ENCODE measurements around the gene SLC10A7. TPM values are rescaled to one million over a fixed set of nuclear protein-coding genes. Genes with fewer than 3 reads are reported as not detected.

Gene SLC10A7, protein sequence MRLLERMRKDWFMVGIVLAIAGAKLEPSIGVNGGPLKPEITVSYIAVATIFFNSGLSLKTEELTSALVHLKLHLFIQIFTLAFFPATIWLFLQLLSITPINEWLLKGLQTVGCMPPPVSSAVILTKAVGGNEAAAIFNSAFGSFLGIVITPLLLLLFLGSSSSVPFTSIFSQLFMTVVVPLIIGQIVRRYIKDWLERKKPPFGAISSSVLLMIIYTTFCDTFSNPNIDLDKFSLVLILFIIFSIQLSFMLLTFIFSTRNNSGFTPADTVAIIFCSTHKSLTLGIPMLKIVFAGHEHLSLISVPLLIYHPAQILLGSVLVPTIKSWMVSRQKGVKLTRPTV
- 10.6 and 13.8 TPM in 2 replicates for total RNA-seq

DNA sequence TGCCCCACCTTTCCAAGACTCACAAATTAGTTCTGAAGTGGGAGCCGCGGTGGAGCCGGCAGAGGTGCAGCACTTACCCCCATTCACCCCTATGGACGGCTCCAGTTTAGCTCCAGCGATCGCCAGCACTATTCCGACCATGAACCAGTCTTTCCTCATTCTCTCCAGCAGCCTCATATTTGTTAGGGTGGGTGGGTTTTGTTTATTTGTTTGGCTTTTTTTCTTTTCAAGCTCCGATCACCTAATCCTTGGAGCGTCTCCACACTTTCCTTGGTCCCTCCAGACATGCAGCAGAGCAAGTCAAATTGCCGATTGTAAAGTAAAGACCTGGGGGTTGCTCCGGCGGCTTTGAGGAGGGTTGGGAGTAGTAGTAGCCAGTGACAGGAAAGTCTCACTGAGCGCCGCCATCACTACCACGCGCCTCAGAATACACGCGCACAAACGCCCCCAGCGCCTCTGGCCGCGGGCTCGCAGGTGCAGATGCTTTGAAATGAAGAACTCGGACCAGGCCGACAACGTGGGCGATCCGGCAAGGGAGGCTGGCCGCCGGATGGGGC is at the start of gene SLC10A7:
SLC10A7 (minus strand) TSS at position 400 of the 557 bp plus-strand sequence; CDS start at position 177, 223 bp downstream.

DNA sequence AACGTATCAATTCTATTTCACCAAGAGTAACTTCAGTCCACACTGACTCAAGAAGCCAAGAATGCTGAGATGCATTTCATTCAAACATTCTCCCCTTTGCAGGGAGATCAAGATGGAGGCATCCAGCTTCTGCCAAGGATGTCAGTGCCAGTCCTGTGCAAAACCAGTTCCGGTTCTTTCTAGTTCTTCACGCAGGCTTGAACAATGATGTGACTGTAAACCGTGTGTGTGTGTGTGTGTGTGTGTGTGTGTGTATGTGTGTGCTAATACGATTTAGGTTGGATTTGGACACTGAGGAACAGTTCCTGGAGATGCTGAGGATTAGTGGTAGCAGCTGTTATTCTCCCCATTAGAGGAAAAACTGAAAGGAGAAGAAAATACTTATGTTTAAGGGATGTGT is 307.5 kb downstream of the SLC10A7 start, which contains the start of gene REELD1:
REELD1 (plus strand) TSS at position 301 of the 400 bp plus-strand sequence. CDS start 2,415 bp downstream, outside the sequence.

Other genes with a start within 250 kb of the SLC10A7 start
- not detected in 2 replicates for gene POU4F2, start 117.0 kb upstream of the SLC10A7 start, total RNA-seq

Measured in epithelial cell of alveolus of lung (primary cell).